GM19043 (cell line): ENCODE measurements around the gene ALLC.
"Not testable (repeated sequence)": the region's sequence is repeated elsewhere in the genome, so short reads cannot be mapped to it uniquely, and the experiment has no call there.

Experiments
- ATAC-seq: cut with Tn5 transposase; IDR thresholded peaks from one replicate; pipeline ENCODE4 v1.9.1; 2021; ENCODE audit warnings: low read depth; ENCODE audit not compliant: unreplicated experiment

ALLC gene

DNA sequence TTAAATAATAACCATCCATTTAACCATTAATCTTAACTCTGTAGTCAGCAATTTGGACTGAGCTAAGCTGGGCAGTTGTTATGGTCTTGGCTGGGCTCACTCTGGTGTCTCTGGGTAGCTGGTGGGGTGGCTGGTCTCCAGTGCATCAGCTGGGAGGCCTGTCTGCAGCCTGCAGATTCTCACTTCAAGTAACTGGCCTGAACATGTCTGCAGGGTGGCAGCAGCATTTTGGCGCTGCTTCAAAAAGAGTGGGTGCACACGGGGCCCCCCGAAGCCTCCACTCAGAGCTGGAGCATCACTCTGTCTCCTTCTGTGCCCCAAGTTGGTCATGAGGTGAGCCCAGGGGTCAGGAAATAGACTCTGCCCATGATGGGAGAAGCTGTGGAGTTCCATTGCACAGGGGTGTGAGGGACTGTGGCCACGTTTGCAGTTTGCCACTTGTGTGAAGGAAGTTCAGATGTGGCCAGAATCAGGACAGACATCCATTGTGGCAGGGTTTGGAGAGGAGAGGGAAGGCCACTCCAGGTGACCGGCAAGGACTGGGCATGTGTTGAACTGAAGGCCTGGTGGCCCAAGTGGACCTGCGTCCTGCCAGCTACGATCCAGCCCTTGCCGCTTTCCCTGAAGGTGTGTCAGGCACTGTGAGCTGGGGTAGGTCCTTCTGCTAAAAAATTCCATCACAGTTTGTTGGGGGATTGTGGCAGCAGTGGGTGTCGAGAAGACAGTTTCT lies 4.9 kb upstream of the ALLC start:
- ATAC-seq = no peak

DNA sequence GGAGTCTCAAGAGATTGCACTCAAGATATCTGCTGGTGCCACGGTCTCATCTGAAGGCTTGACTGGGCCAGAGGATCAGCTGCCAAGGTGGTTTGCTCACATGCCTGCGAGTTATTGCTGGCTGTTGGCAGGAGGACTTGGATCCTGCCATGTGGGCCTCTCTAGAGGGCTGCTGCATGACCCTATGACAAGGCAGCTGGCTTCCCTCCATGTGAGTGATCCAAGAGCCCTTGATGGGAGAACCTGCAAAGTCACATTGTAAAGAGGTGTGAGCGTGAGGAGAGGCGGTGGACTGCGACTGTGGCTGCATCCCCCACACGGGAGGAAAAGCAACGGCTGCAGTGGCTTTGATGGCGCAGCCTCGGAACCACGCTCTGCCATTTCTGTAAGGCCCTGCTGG lies 4.0 kb upstream of the ALLC start:
- no peak for ATAC-seq

DNA sequence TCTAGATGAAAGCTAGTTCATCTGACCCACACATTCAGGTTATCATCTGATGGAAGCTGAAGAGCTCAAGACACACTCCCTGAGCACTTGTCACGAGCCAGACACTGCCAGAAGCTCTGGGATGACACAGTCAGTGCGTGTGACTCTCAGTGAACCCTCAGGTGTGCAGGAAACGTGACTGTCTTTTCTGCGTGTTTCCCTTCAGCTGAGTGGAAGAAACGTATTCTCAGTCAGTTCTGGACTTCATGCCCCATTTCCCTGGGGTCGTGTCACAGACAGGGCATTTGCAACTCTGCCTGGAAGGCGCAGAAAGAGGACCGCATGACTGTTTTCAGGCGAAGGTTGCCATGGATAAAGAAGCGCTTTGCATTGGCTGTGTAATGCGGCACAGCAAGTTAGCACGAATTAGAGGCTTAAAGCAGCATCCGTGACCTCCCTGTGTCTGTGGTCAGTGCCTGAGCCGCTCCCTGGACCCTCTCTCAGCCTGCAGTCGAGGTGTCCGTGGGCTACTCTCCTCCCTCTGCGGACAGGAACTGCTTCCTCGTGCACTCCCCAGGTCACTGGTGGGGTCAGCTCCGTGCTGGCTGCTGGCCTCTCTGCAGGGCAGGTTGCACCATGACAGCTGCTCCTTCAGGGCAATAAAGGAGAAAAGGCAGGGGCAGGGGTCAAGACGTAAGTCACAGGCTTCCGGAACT lies 3.3 kb upstream of the ALLC start:
- no peak for ATAC-seq

DNA sequence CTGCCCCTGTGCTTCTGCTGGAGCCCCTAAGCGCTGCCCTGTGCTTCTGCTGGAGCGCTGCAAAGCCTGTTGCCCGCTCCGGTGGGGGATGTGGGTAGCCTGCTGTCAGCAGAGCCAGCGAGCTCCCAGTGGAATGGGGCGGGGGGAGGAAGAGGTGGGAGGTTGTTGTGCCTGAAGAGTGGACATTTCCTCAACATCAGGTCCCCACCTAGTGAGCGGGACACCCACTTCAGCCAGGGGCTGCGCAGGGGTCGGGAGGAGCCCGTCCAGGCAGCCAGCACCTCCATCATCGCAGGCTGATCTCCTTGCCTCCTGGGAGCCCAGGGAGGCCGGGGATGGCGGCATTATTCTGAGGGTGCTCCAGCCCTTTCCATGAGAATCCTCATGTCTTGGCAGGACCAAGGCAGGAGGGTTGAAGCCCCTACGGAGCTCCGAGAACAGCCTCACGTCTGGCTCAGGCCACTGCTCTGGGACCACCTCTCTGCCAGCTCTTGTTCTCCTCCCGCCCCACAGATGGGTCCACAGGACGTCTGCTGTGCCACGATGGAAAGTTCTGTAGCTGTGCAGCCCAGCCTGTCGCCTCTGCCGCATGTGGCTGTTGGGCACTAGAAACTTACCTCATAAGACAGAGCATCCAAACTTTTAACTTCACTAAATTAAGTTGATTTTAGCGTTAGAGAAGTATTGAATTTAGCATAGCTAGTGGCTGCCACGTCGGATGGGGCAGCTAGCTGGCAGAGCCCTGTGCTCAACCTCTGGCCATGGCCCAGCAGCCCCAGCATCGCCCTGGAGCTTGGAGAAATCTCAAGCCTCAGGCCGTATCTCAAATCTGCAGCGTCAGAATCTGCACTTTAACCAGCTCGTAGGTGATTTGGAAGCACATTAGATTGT lies 1.9 kb upstream of the ALLC start:
- no peak for ATAC-seq

DNA sequence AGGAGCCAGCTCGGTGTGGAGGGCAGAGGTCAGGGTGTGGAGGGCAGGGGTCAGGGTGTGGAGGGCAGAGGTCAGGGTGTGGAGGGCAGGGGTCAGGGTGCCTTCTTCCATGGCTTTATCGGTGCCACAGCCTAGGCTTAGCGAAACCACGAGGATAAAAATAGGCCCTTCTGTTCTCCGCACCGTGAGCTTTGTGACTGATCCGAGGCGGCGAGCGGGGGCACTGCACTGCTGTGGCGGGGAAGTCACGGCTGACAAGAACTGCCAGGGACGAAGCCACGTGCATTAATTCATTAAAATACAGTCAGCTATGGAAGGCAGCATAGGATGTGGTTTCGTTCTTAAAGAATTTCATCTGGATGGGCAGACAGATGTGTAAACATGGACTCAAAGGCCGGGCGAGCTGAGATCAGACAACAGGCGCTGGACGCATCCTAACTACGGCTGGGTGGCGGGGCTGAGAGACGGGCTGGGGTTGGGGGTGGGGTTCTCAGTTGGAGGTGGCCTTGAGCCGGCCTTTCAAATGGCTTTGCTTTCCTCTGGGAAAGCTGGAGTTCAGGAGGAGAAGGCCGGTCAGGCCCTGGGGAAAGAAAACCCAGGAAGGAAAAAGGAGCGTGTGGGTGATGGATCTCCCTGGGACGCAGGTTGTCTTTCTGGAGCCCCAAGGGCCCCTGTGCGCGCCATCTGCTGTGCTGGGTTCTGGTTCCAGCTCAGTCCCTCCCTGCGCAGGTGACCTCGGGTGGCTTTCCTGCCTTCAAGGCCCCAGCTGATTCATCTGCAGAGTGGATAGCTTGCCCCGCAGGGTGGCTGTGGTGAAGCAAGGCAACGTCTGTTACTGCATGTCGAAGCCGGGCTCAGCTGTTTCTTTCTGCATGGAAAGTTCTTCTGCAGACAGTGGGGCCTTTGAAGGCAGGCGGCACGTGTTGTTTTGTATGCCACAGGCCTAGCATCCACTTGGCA lies 958 bp upstream of the ALLC start:
- no peak for ATAC-seq

DNA sequence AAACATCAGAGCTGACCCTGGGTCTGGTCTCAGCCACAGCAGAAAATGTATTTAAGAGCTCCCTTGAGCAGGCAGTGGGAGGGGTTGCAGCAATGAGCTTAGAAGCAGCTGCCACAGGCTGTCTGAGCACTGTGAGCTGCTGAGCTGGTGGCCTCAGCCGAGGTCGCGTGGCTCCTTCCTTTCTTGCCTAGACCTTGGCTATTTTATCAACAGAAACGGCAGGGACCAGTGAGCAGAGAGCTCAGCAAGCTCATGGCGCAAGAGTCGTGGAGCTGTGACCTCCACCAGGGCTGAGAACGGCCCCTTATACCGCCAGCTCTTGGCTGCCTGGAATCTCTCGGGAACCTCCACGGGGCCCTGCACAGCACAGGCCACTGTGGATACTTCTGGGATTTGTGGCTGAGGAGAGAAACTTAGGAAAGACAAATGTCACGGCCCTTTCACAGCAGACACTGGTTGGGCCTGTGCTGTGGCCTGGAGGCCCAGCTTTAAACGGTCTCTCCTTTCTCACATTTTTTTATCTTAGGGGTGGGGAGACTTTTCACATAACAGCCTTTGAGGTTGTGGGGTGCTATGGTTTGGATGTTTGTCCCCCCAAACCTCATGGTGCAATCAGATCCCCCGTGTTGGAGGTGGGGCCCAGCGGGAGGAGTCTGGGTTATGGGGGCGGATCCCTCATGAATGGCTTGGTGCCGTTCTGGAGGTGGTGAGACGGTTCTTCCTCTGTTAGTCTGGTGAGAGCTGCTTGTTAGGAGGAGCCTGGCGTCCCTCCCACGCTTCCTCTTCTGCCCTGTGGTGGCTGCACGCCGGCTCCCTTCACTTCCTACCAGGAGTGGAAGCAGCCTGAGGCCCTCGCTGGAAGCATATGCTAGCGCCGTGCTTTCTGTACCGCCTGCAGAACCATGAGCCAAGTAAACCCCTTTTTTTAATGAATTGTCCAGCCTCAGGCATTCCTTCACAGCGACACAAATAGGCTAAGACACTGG lies 1.7 kb downstream of the ALLC start:
- no peak for ATAC-seq

DNA sequence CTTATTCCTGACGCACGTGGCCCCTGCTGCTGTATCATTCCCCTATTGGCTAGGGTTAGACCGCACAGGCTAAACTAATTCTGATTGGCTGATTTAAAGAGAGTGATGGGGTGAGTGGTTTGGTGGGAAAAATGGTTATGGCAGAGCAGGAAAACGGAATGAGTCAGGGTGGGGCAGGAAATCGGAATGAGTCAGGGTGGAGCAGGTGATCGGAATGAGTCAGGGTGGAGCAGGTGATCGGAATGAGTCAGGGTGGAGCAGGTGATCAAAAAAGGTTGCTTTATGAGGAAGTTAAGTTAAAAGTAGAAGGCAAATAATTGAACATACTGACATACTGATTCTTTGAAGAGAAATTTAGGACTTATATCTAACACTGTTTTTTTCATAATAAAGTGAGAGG lies 2.6 kb downstream of the ALLC start:
- ATAC-seq = not testable (repeated sequence)

DNA sequence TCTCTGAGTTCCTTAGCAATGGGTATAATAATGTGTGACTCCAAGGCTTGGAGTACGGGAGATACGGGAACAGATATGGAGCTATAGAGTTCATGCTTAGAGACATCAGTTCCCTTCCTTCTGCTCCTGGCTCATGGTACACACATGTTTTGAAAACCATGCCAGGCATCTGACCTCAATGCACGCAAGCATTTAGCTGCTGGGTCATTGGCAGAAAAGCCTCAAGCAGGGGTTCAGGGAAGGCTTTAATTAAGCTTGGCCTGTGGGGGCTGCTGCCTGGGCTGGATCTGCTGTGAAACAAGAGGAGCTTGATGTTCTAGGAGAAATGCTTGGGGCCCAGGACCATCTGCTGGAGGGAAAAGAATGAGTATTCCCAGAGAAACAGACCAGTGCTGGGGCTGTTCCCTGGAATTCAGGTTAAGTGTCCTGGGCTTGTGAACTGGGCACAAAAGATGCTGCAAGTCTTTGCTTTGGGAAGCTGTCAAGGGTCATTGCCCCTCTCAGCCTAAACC lies 3.2 kb downstream of the ALLC start:
- no peak for ATAC-seq

DNA sequence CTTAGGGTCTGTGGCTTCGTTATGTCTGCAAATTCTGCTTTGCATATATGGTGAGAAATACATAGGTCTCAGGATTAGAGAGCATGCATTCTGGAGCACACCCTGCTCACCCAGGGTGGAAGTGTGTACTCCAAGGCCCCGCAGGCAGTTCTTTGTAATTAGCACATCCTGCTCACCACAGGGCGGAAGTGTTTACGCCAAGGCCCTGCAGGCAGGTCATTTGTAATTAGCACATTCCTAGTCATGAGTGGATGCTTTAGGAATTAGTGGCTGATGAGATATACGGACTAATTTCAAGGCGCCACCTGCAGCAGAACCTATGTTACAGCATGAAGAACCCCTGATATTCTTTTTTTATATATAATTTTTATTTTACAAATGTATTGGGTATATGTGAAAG lies 4.2 kb downstream of the ALLC start:
- ATAC-seq = no peak

DNA sequence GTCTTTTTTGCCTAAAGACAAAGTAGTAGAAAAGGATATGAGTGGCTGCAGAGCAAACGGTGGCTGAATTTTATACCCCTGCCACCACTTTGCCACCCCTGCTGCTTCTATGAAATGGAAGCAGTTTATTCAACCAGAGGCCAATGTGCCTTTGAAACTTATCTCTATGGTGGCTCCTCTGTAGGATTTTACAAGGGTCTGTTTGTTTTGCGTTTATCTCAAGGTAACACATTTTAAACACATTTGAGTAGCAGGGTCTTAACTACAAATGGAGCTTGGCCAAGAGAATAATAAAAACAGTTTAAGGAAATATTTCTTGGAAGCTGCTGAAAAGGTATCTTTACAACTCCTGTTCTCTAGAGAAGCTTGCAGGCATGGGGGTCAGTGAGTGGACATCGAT lies 6.1 kb downstream of the ALLC start:
- no peak for ATAC-seq

DNA sequence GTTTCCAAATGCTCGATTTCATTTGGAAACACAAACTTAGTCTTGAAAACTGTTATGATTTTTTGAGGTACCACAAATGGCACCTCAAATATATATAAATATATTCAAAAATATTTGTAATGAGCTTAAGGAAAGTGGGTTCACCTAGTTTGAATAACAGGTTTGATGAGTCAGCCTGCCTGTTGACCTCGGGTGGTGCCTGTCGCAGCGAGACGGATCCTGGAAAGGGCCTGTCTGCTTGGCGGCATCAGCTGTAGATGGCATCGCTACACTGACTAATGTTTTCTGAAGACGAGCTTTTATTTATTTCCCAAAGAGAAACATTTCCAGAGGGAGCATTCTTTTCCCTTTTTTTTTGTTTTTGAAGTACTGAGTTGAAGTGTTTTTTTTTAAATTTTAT lies 6.9 kb downstream of the ALLC start:
- no peak for ATAC-seq

DNA sequence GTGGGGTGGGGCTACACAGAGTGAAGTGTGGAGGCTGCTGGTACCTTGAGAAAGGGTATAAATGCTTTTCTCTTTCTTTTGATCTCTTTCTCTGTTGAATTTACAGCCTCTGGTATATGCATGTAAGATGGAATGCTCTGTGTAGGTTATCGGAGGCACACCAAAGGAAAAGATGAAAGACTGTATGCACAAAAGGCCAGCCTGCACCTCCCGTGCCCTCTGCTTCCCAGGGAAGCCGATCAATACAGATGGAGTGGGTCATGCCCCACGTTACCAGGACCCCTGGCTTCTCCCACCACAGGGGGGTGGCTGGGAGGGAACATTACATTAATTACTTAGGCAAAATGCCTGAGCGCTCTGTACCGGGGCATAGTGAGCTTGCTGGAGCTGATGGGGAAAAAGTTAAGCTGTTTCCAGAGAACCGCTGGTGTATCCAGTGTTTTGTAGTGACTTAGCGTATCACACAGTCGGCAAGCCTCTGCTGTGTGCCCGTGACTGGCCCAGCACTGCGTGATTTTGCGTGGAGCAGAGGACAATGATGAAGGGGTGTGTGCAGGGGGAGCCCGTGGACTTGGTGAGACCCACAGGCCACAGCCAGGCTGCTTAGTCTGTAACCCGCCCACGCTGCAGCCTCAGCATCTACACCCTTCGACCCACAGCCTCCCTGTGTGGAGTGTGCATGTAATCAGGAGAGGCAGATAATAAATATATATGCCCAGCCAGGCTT lies 8.0 kb downstream of the ALLC start:
- no peak for ATAC-seq

DNA sequence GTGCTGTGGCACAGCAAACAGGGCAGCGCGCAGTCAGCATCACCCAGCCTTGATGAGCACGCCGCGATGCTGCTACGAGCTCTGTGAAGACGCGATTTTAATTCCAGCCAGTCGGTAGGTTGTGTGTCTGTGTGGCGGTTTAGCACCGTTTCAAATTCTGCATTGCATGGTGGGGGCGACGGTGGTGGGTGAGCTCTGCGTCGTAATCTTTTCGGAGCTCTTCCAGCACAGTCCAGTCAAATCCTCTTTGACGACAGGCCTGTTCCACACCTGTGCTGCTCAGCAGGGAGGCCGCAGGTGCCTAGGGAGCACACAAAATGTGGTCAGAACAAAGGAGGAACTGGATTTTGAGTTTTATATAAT lies 8.6 kb downstream of the ALLC start:
- ATAC-seq = no peak

DNA sequence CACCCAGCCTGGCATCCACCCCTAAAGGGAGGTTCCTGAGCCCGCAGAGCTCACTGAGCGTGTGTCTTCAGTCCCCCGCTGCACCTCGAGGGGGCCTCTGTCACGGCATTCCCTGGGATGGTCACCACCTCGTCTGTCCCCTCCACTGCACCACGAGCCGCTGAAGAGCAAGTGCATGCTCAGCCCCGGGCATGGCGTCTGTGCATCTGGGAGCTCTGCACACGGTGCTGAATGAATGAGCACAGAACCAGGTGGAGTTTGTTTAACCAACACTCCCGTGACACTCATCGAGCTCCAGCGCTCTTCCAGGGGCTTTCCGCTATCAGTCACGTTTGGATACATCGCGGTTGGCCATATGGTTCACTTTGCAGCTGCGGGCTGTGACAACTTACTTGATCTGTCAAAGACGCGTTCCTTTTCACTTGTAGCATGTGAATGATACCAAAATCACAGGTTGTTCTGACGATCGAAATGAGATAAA lies 9.2 kb downstream of the ALLC start:
- no peak for ATAC-seq

DNA sequence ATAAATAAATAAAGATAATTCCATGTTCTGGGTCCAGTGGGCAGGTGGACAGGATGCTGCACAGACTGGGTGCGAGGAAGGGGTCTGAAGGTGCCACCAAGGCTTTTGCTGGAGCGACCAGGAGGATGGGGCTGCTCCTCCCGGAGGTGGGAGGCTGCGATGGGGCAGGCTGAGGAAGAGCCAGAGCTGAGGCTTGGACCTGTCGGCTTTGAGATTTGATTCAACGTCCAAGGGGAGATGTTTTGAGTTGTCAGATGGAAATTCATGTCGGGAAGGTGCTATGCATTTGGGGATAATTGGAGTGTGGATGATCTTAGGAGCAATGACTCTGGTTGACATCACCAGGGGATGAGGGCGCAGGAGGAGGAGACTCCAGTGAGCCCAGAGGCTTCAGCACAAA lies 11.7 kb downstream of the ALLC start:
- ATAC-seq = no peak

DNA sequence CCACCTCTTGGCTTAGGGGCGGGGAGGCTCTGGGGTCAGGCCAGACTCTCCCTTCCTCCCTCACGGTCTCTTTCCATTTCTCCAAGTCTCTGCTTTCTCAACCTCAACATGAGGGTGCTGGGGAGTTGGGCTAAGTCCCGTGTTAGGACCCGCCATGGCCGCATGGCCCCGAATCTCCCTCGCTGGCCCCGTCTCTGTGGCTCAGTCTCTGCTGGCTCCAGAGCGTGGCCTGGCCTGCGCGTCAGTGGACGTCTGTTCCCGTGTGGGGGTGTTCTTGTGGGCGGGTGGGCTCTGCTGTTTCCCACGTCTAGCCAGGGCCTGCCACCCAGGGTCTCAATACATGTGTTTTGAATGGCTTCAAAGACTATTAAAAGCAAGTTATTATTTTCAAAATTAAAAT lies 12.4 kb downstream of the ALLC start:
- no peak for ATAC-seq

DNA sequence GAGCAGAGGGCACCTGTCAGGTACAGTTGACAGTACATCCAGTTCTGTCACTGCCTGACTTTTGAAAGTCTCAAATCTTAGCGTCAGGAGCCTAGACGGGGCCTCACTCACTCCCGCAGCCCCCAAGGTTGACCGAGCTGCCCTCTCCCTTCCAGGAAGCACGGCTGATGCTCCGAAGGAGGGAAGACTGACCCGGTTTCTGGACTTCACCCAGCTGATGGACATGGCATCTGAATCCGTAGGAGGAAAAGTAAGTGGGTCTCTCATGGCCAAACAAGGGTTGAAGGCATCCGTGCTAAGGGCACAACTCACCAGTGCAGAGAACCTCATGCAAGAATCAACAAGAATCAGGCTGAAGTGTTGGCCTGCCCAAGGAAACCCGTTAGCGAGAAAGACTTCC lies 12.9 kb downstream of the ALLC start:
- ATAC-seq = no peak
